Parathyroid adenoma (tissue), 2 donors: ENCODE measurements around the gene FADD.
"Not testable (repeated sequence)": the region's sequence is repeated elsewhere in the genome, so short reads cannot be mapped to it uniquely, and the experiment has no call there.

ENCODE experiments used
- H2AFZ ChIP-seq: fragments of 300-600 bp; sonication (generic); one replicate; pipeline ENCODE4 v1.7.0; 2017; ENCODE audit warnings: antibody characterized with exemption, mild to moderate bottlenecking
- H3K27ac ChIP-seq: fragments of 300-600 bp; sonication (generic); one replicate; pipeline ENCODE4 v1.7.0; 2017
- H3K27me3 ChIP-seq: fragments of 300-600 bp; sonication (generic); one replicate; pipeline ENCODE4 v1.7.0; 2017; ENCODE audit warnings: low read length; ENCODE audit not compliant: control insufficient read depth, insufficient read depth
- H3K36me3 ChIP-seq: fragments of 300-600 bp; sonication (generic); one replicate; pipeline ENCODE4 v1.7.0; 2017; ENCODE audit warnings: low read length; ENCODE audit not compliant: control insufficient read depth, insufficient read depth
- H3K4me1 ChIP-seq: fragments of 300-600 bp; sonication (generic); one replicate; pipeline ENCODE4 v1.7.0; 2017; ENCODE audit warnings: control low read depth
- H3K4me2 ChIP-seq: fragments of 300-600 bp; sonication (generic); one replicate; pipeline ENCODE4 v1.7.0; 2017; ENCODE audit warnings: low read length
- H3K4me3 ChIP-seq: fragments of 300-600 bp; sonication (generic); one replicate; pipeline ENCODE4 v1.7.0; 2017; ENCODE audit warnings: low read depth, low read length
- H3K79me2 ChIP-seq: fragments of 300-600 bp; sonication (generic); one replicate; pipeline ENCODE4 v1.7.0; 2017; ENCODE audit warnings: control low read depth
- H3K9ac ChIP-seq: fragments of 300-600 bp; sonication (generic); one replicate; pipeline ENCODE4 v1.7.0; 2017; ENCODE audit warnings: mild to moderate bottlenecking
- H3K9me3 ChIP-seq: fragments of 300-600 bp; sonication (generic); one replicate; pipeline ENCODE4 v1.7.0; 2017; ENCODE audit warnings: low read length; ENCODE audit not compliant: control insufficient read depth
- TF ChIP-seq, protein P1 (sequence below): fragments of 300-600 bp; sonication (generic); IDR thresholded peaks from one replicate; pipeline ENCODE4 v1.7.0; 2017; ENCODE audit warnings: antibody characterized with exemption, mild to moderate bottlenecking
- donor health status: primary hyperparathyroidism.

The FADD gene

DNA sequence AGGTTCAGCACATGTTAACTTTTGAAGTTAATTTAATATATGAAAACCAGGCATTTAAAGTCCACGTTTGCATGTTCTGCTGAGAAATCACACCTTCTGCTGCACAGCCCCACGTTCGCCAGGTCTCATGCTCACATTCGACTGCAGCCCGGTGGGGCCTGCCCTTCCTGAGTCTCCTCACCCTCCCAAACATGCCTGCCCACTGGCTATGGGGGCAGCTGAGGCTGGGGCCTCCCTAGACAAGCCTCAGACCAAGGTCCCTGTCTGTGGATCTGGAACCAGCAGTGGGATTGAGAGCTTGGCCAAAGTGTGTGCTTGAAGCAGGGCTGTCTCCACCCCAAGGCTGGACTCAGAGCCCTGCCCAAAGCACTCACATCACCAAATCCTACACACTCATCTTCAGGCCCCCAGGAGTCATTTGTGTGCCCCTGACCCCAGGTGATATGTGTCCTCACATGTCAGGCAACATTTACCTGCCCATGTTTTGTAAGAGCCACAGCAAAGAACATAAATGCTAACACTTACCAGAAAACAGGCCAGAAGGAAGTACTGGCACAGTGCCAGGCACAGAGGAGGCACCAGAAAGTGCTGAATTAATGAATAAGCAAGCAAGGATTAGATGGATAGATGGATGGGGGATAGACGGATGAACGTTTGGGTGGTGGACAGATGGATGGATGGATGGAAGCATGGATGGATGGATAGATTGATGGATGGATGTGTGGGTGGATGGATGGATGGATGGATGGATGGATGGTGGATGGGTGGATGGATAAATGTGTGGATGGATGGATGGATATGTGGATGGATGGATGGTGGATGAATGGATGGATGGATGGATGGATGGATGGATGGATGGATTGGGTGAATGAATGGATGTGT lies 9.4 kb upstream of the FADD start:
- Histone ChIP-seq H3K4me1 (no peaks in the 10 kb centered on the region), H3K36me3 (no peaks in the 10 kb centered on the region), H3K27ac (no peak overlapping the region), H3K9ac (no peak overlapping the region), H3K9me3 (no peaks in the 10 kb centered on the region), H3K27me3 (no peaks in the 10 kb centered on the region), H3K79me2 (no peaks in the 10 kb centered on the region), H3K4me3 (no peak overlapping the region), H3K4me2 (no peak overlapping the region), H2AFZ (no peak overlapping the region)
- TF ChIP-seq, protein P1, sequence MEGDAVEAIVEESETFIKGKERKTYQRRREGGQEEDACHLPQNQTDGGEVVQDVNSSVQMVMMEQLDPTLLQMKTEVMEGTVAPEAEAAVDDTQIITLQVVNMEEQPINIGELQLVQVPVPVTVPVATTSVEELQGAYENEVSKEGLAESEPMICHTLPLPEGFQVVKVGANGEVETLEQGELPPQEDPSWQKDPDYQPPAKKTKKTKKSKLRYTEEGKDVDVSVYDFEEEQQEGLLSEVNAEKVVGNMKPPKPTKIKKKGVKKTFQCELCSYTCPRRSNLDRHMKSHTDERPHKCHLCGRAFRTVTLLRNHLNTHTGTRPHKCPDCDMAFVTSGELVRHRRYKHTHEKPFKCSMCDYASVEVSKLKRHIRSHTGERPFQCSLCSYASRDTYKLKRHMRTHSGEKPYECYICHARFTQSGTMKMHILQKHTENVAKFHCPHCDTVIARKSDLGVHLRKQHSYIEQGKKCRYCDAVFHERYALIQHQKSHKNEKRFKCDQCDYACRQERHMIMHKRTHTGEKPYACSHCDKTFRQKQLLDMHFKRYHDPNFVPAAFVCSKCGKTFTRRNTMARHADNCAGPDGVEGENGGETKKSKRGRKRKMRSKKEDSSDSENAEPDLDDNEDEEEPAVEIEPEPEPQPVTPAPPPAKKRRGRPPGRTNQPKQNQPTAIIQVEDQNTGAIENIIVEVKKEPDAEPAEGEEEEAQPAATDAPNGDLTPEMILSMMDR = no peak

DNA sequence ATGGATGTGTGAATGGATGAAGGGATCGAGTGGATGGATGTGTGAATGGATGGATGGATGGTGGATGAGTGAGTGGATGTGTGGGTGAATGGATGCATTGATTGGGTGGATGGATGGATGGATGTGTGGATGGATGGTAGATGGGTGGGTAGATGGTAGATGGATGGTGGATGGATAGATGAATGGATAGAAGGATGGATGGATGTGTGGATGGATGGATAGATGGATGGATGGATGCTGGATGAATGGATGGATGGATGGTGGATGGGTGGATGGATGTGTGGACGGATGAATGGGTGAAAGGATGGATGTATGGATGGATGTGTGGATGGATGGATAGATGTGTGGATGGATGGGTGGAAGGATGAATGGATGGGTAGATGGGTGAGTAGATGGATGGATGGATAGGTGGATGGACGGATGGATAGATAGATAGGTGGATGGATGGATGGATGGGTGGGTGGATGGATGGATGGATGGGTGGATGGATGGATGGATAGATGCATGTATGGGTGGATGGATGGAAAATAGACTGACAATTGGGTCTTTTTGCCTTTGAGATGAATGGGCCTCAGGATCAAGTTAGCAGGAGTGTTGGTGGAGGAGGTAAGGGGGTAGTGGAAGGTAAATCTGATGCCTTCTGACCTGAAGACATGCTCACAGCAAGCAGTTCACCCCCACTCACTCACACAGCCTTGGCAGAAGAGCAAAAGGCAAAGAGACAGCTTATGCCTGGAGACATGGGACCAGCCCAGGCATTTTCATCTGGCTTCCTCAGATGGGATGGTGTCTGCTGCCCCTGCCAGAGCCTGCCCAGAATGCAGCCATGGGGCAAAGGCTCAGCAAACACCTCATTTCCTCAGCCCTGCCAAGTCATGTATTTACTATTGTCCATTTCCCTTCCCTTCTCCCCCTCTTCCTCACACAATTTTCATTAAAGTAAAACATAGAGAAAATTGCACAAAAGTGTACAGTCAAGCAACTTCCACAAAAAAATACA lies 8.0 kb upstream of the FADD start:
- H3K9me3 ChIP-seq = no peaks in the 10 kb centered on the region
- H3K27me3 ChIP-seq = no peaks in the 10 kb centered on the region

DNA sequence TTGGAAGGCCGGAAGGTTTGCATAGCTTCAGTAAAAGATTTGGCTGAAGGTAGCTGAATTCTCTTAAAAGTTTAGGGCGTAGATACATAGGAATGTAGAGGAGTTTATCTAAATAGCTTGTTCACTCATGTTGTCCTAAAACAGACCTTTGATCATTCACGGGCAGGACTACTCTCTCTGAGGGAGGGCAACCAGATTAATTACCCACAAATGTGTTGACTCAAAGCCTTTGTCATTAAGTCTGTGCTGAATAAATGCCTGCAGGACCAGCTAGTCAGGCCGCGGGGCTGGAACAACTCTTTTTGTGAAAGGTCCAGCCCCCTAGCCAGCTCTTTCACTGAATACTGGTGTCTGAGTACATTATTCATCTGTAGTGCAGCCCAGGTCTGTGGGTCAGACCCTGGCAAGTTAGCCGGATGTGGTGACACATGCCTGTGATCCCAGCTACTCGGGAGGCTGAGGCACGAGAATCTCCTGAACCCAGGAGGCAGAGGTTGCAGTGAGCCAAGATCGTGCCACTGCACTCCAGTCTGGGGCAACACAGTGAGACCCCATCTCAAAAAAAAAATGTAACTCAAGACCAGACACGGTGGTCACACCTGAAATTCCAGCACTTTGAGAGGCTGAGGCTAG lies 2.8 kb upstream of the FADD start:
- H3K27ac ChIP-seq = no peak overlapping the region
- H3K9ac ChIP-seq = no peak overlapping the region
- no peak overlapping the region for H2AFZ ChIP-seq
- H3K4me1 ChIP-seq = no peaks in the 10 kb centered on the region
- no peaks in the 10 kb centered on the region for H3K9me3 ChIP-seq
- TF ChIP-seq, protein P1 = no peak
- H3K79me2 ChIP-seq = no peaks in the 10 kb centered on the region
- no peak overlapping the region for H3K4me2 ChIP-seq
- no peak overlapping the region for H3K4me3 ChIP-seq
- H3K36me3 ChIP-seq = no peaks in the 10 kb centered on the region
- no peaks in the 10 kb centered on the region for H3K27me3 ChIP-seq

More for the DNA sequence above, 8.0 kb upstream of the FADD start:
- Histone ChIP-seq H3K4me2 (no peak overlapping the region), H3K4me3 (no peak overlapping the region), H3K79me2 (no peaks in the 10 kb centered on the region), H2AFZ (no peak overlapping the region), H3K27ac (no peak overlapping the region), H3K4me1 (no peaks in the 10 kb centered on the region), H3K36me3 (no peaks in the 10 kb centered on the region), H3K9ac (no peak overlapping the region)
- TF ChIP-seq, protein P1 = no peak

DNA sequence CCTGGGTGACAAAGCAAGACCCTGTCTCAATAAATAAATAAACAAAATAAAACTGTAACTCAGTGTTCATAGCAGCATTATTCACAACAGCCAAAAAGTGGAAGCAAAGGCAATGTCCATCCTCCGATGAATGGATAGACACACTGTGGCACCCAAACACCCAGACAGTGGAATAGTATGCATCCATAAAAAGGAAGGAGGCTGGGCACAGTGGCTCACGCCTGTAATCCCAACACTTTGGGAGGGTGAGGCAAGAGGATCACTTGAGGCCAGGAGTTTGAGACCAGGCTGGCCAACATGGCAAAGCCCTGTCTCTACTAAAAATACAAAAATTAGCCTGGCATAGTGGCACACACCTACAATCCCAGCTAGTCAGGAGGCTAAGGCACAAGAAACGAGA lies 2.0 kb upstream of the FADD start:
- H3K36me3 ChIP-seq, H3K4me2 ChIP-seq, H2AFZ ChIP-seq, H3K9me3 ChIP-seq, H3K4me3 ChIP-seq, H3K4me1 ChIP-seq, H3K27me3 ChIP-seq, H3K79me2 ChIP-seq, H3K9ac ChIP-seq, H3K27ac ChIP-seq: not testable (repeated sequence)
